H1 (cell line): ENCODE data around the gene S100P. TPM values are rescaled to one million over a fixed set of nuclear protein-coding genes. Genes with fewer than 3 reads are reported as not detected.

Experiments used
- CTCF ChIA-PET: fragments of 300-600 bp; sonication (Branson Sonifier 250); formaldehyde crosslinking; loops from one replicate; lab custom pipeline; 2021; ENCODE audit not compliant: partially characterized antibody; lab: Charles Lee
- POLR2A ChIA-PET: fragments of 300-600 bp; sonication (Branson Sonifier 250); formaldehyde crosslinking; loops from one replicate; lab custom pipeline; 2021; ENCODE audit warnings: inconsistent platforms; ENCODE audit not compliant: partially characterized antibody; lab: Charles Lee
- DNase-seq, 2 experiments: peaks; one replicate each; pipeline versions ENCODE4 v3.0.0 to v3.0.0-alpha.2; 2010 to 2022; ENCODE audit warnings: low spot score in 2 of 2, low read depth in 1 of 2, mixed read lengths in 1 of 2
- FAIRE-seq: peaks from 2 replicates; lab custom pipeline; 2011; peaks lifted over from hg19 to GRCh38; lab: Jason Lieb, UNC
- H2AFZ ChIP-seq: 2 replicates; pipeline ENCODE4 v1.8.1; 2012; ENCODE audit warnings: low read length, inconsistent platforms
- H2AK5ac ChIP-seq: 2 replicates; pipeline ENCODE4 v1.6.1; 2013; ENCODE audit warnings: low read depth, low read length
- H2BK120ac ChIP-seq: replicated peaks from 2 replicates; pipeline ENCODE3; 2013; ENCODE audit warnings: low read depth, low read length, inconsistent platforms
- H2BK12ac ChIP-seq: 2 replicates; pipeline ENCODE4 v1.6.1; 2013; ENCODE audit warnings: low read depth, low read length
- H2BK15ac ChIP-seq: 2 replicates; pipeline ENCODE4 v1.6.1; 2013; ENCODE audit warnings: low read length
- H2BK20ac ChIP-seq: 2 replicates; pipeline ENCODE4 v1.6.1; 2013; ENCODE audit warnings: low read length
- H2BK5ac ChIP-seq: 2 replicates; pipeline ENCODE4 v1.6.1; 2013; ENCODE audit warnings: low read depth, low read length
- H3K14ac ChIP-seq: 2 replicates; pipeline ENCODE4 v1.6.1; 2013; ENCODE audit warnings: inconsistent platforms; ENCODE audit not compliant: insufficient read length
- H3K18ac ChIP-seq: 2 replicates; pipeline ENCODE4 v1.6.1; 2013; ENCODE audit warnings: low read length; ENCODE audit errors: extremely low read depth
- H3K23ac ChIP-seq: 2 replicates; pipeline ENCODE4 v1.6.1; 2013; ENCODE audit warnings: inconsistent platforms; ENCODE audit not compliant: insufficient read length
- H3K23me2 ChIP-seq: 2 replicates; pipeline ENCODE4 v1.6.1; 2013; ENCODE audit warnings: low read depth, low read length
- H3K27ac ChIP-seq: 2 replicates; pipeline ENCODE4 v1.6.1; 2011; ENCODE audit warnings: low read depth, low read length, inconsistent platforms
- H3K27me3 ChIP-seq, 4 experiments: replicated peaks in 1 of 4; 1 replicate in 1 of 4; 2 replicates in 3 of 4; pipeline versions ENCODE4 v1.6.1 to v1.8.1; 2011 to 2013; ENCODE audit warnings: low read length in 3 of 4, mild to moderate bottlenecking in 3 of 4, inconsistent platforms in 2 of 4, mixed read lengths in 2 of 4, moderate library complexity in 1 of 4; ENCODE audit not compliant: control insufficient read depth in 3 of 4, insufficient read depth in 3 of 4; ENCODE audit errors: extremely low read depth in 1 of 4
- H3K36me3 ChIP-seq, 4 experiments: 2 replicates each; pipeline versions ENCODE4 v1.6.1 to v1.8.1; 2011 to 2013; ENCODE audit warnings: mild to moderate bottlenecking in 4 of 4, low read length in 3 of 4, moderate library complexity in 2 of 4, control low read depth in 1 of 4, inconsistent platforms in 1 of 4; ENCODE audit not compliant: insufficient read depth in 4 of 4, control insufficient read depth in 2 of 4
- H3K4ac ChIP-seq: replicated peaks from 2 replicates; pipeline ENCODE3; 2013; ENCODE audit warnings: low read length, low read depth, mixed read lengths, inconsistent platforms; ENCODE audit not compliant: insufficient read length
- H3K4me1 ChIP-seq, 4 experiments: replicated peaks in 1 of 4; 1 replicate in 1 of 4; 2 replicates in 3 of 4; pipeline versions ENCODE4 v1.6.1 to v1.8.1; 2011 to 2013; ENCODE audit warnings: low read length in 3 of 4, inconsistent platforms in 2 of 4, mixed read lengths in 1 of 4; ENCODE audit not compliant: insufficient read depth in 4 of 4, control insufficient read depth in 3 of 4
- H3K4me2 ChIP-seq, 2 experiments: 2 replicates each; pipeline versions ENCODE4 v1.6.1 to v1.8.1; 2011 to 2013; ENCODE audit warnings: low read depth in 2 of 2, low read length in 2 of 2, control low read depth in 1 of 2, inconsistent platforms in 1 of 2, mild to moderate bottlenecking in 1 of 2; ENCODE audit not compliant: insufficient read depth in 1 of 2
- H3K4me3 ChIP-seq, 4 experiments: fragments of 200-600, 300-600 bp in 1 of 4; sonication (generic), shearing (Covaris generic), sonication (Bioruptor Twin) in 1 of 4; 2 replicates each; pipeline versions ENCODE4 v1.5.1 to v1.8.1; 2011 to 2016; ENCODE audit warnings: low read length in 4 of 4, low read depth in 3 of 4, control low read depth in 2 of 4, inconsistent platforms in 2 of 4, mild to moderate bottlenecking in 2 of 4, mixed read lengths in 1 of 4, moderate library complexity in 1 of 4; ENCODE audit not compliant: insufficient read depth in 2 of 4; ENCODE audit errors: extremely low read depth in 1 of 4
- H3K56ac ChIP-seq: replicated peaks from 2 replicates; pipeline ENCODE3; 2013; ENCODE audit warnings: low read depth, mild to moderate bottlenecking, mixed read lengths, low read length, inconsistent platforms; ENCODE audit not compliant: insufficient read length
- H3K79me1 ChIP-seq: 2 replicates; pipeline ENCODE4 v1.6.1; 2013; ENCODE audit warnings: low read depth, low read length, control low read depth
- H3K79me2 ChIP-seq, 2 experiments: 2 replicates each; pipeline versions ENCODE4 v1.6.1 to v1.8.1; 2012 to 2013; ENCODE audit warnings: low read length in 2 of 2, mild to moderate bottlenecking in 2 of 2, inconsistent platforms in 1 of 2; ENCODE audit not compliant: insufficient read depth in 2 of 2, control insufficient read depth in 1 of 2
- H3K9ac ChIP-seq, 4 experiments: replicated peaks in 1 of 4; 1 replicate in 1 of 4; 2 replicates in 3 of 4; pipeline versions ENCODE4 v1.6.1 to v1.8.1; 2011 to 2013; ENCODE audit warnings: low read depth in 3 of 4, low read length in 3 of 4, control low read depth in 2 of 4, mild to moderate bottlenecking in 2 of 4, moderate library complexity in 2 of 4, inconsistent platforms in 1 of 4; ENCODE audit errors: extremely low read depth in 1 of 4
- H3K9me3 ChIP-seq, 2 experiments: 2 replicates each; pipeline versions ENCODE4 v1.6.1 to v1.8.1; 2012 to 2013; ENCODE audit warnings: mild to moderate bottlenecking in 2 of 2, moderate library complexity in 2 of 2, control low read depth in 1 of 2, inconsistent platforms in 1 of 2, low read depth in 1 of 2, low read length in 1 of 2, mixed read lengths in 1 of 2; ENCODE audit not compliant: insufficient read depth in 2 of 2
- H4K20me1 ChIP-seq, 2 experiments: replicated peaks in 1 of 2; 2 replicates each; pipeline versions ENCODE3 to v1.8.1; 2011 to 2013; ENCODE audit warnings: inconsistent platforms in 2 of 2, low read length in 2 of 2, mild to moderate bottlenecking in 1 of 2; ENCODE audit not compliant: insufficient read depth in 2 of 2, control insufficient read depth in 1 of 2
- H4K5ac ChIP-seq: 2 replicates; pipeline ENCODE4 v1.6.1; 2013; ENCODE audit warnings: low read length, low read depth, mixed read lengths, inconsistent platforms; ENCODE audit not compliant: insufficient read length
- H4K8ac ChIP-seq: 2 replicates; pipeline ENCODE4 v1.8.0; 2013; ENCODE audit warnings: mild to moderate bottlenecking, moderate library complexity, low read length, inconsistent platforms; ENCODE audit not compliant: insufficient read depth; ENCODE audit errors: extremely low read depth
- H4K91ac ChIP-seq: replicated peaks from 2 replicates; pipeline ENCODE3; 2013; ENCODE audit warnings: low read length, mixed read lengths, inconsistent platforms; ENCODE audit not compliant: insufficient read length
- ATF3 ChIP-seq: IDR thresholded peaks from 2 replicates; pipeline ENCODE4 v1.6.1; 2011; ENCODE audit warnings: low read depth, mild to moderate bottlenecking, low read length; ENCODE audit not compliant: insufficient read depth
- BACH1 ChIP-seq: IDR thresholded peaks from 2 replicates; pipeline ENCODE4 v1.6.1; 2012; ENCODE audit warnings: low read length, improper control_type of control experiment
- CHD2 ChIP-seq: IDR thresholded peaks from 2 replicates; pipeline ENCODE4 v1.6.1; 2012; ENCODE audit warnings: low read length, improper control_type of control experiment
- CREB1 ChIP-seq: IDR thresholded peaks from 2 replicates; pipeline ENCODE4 v1.6.1; 2012; ENCODE audit warnings: inconsistent platforms
- GABPA ChIP-seq: IDR thresholded peaks from 2 replicates; pipeline ENCODE4 v1.6.1; 2011; ENCODE audit warnings: mild to moderate bottlenecking, low read length, moderate library complexity, borderline replicate concordance; ENCODE audit not compliant: insufficient read depth
- KDM1A ChIP-seq: fragments of 200-600, 300-600 bp; sonication (generic); IDR thresholded peaks from 2 replicates; pipeline ENCODE4 v1.7.1; 2016; ENCODE audit warnings: mild to moderate bottlenecking, low read length, borderline replicate concordance
- RFX5 ChIP-seq: IDR thresholded peaks from 2 replicates; pipeline ENCODE4 v1.6.1; 2011; ENCODE audit warnings: low read depth, low read length, improper control_type of control experiment, borderline replicate concordance
- TAF1 ChIP-seq: IDR thresholded peaks from 2 replicates; pipeline ENCODE4 v1.6.1; 2011; ENCODE audit warnings: mild to moderate bottlenecking, low read depth, low read length
- TCF12 ChIP-seq: IDR thresholded peaks from 2 replicates; pipeline ENCODE4 v1.6.1; 2011; ENCODE audit warnings: low read depth, mild to moderate bottlenecking, low read length
- YY1 ChIP-seq: IDR thresholded peaks from 2 replicates; pipeline ENCODE4 v1.6.1; 2011; ENCODE audit warnings: low read depth, mild to moderate bottlenecking, low read length
- ZNF274 ChIP-seq: IDR thresholded peaks from 2 replicates; pipeline ENCODE4 v1.7.0; 2012; ENCODE audit warnings: low read length, borderline replicate concordance; ENCODE audit errors: extremely low read depth
- WGBS, 2 experiments: shearing (Covaris generic) in 1 of 2; methylation state at CpG; one replicate each; pipeline versions ENCODE4 v1.1.6 to v1.1.7; 2013 to 2015; ENCODE audit warnings: low lambda C conversion rate in 2 of 2, mixed read lengths in 2 of 2, inconsistent platforms in 1 of 2, low coverage in 1 of 2, missing lambda C conversion rate in 1 of 2; ENCODE audit not compliant: insufficient replicate concordance in 2 of 2, insufficient coverage in 1 of 2, insufficient read length in 1 of 2; ENCODE audit errors: extremely low coverage in 1 of 2, missing lambda C conversion rate in 1 of 2; 5-methylcytosine and 5-hydroxymethylcytosine counted together
- polyA plus RNA-seq, 7 experiments: library from polyadenylated mRNA; depleted of rRNA in 3 of 7; stranded (reverse) in 5 of 7; unstranded in 2 of 7; fragments of >200 nt in 5 of 7; fragments of 200-250 nt in 2 of 7; gene quantifications; 1 replicate in 5 of 7; 2 replicates in 1 of 7; 4 replicates in 1 of 7; pipeline versions ENCODE4 v1.2.1 to v1.2.3, GENCODE V29; 2011 to 2013; ENCODE audit warnings: missing spikeins in 2 of 7, mixed read lengths in 2 of 7
- total RNA-seq: library from RNA; stranded (reverse); fragmentation: NEBNext Ultra II Directional; extraction: Animal tissue kit (Norgen Biotek cat#: 25700); gene quantifications from 2 replicates; pipeline ENCODE4 v1.2.1, GENCODE V29; 2021

Gene S100P
- total and polyA plus RNA-seq, 2 of the 8 experiments (the other 6 are each of a cell fraction or from before 2014, with no cell fraction given) = not detected

- peak overlapping the region; percentile 58 to 72 (median 66) for H3K9ac ChIP-seq
- peak; percentile 92 to 93 for DNase-seq
- peaks cover 0 to 32% of the 10 kb centered on the region in 2 experiments; a peak in 3 of 4 replicates for H3K79me2 ChIP-seq
- POLR2A ChIA-PET = interaction anchor here (0.6 to 4.0 kb wide), 33 partner anchors 9 to 1315 kb away, joined by 3 to 36 read pairs (median 4); partner anchors contain the start of genes BLOC1S4, MAN2B2, MRFAP1 and MRFAP1L1
- H3K27me3 ChIP-seq = no peaks in the 10 kb centered on the region; a peak in 2 of 7 replicates
- H3K23ac ChIP-seq = no peak overlapping the region
- H2BK15ac ChIP-seq = no peak overlapping the region
- no peak overlapping the region for H3K4ac ChIP-seq
- H3K23me2 ChIP-seq = peaks cover 10% of the 10 kb centered on the region
- no peak overlapping the region; the same call in none of the 2 replicates for H3K18ac ChIP-seq
- CTCF ChIA-PET = interaction anchor here (0.6 to 3.9 kb wide), 18 partner anchors 10 to 376 kb away, joined by 3 to 29 read pairs (median 6); partner anchors contain the start of gene MRFAP1L1
- H2AFZ ChIP-seq = no peak overlapping the region
- H2BK5ac ChIP-seq = no peak overlapping the region
- no peak overlapping the region for H2BK20ac ChIP-seq
- H3K4me2 ChIP-seq = peak overlapping the region; percentile 86 to 92
- peak overlapping the region; percentile 91 for H4K8ac ChIP-seq
- peaks cover 0 to 6% of the 10 kb centered on the region in 2 experiments; a peak in 1 of 4 replicates for H3K9me3 ChIP-seq
- no peak overlapping the region for H2BK120ac ChIP-seq
- WGBS, 2 experiments = 4% methylated on average over 61 of the region's 89 CpGs; no CpG with 5 or more reads in 1 of the 2 experiments
- H4K20me1 ChIP-seq = peaks cover 15 to 26% of the 10 kb centered on the region in 2 experiments
- peaks cover 8 to 15% (median 11%) of the 10 kb centered on the region in 4 experiments; a peak in 6 of 8 replicates for H3K36me3 ChIP-seq
- no peak overlapping the region for H2AK5ac ChIP-seq
- peaks cover 3 to 9% (median 6%) of the 10 kb centered on the region in 4 experiments; a peak in 4 of 7 replicates for H3K4me1 ChIP-seq
- peak overlapping the region; percentile 71 to 79 (median 76) for H3K4me3 ChIP-seq
- no peak overlapping the region for H3K14ac ChIP-seq
- peaks cover 12% of the 10 kb centered on the region for H3K79me1 ChIP-seq
- peak overlapping the region; percentile 47 for H4K5ac ChIP-seq
- H3K27ac ChIP-seq = no peak overlapping the region; the same call in 1 of the 2 replicates
- H3K56ac ChIP-seq = no peak overlapping the region
- H2BK12ac ChIP-seq = peak overlapping the region; percentile 44; the same call in 1 of the 2 replicates
- no peak overlapping the region for H4K91ac ChIP-seq
- peak; percentile 58 for FAIRE-seq
- TF ChIP-seq GABPA (no peak), YY1 (peak; percentile 86), KDM1A (no peak), BACH1 (no peak), ZNF274 (no peak), CHD2 (no peak), TAF1 (peak; percentile 97), TCF12 (no peak), RFX5 (no peak), CREB1 (peak; percentile 59), ATF3 (peak; percentile 78)
Observed at GRCh38 chr4:6673660-6674499, 19.8 kb upstream of the S100P start.
